H1 (cell line): Measurements from ENCODE around the gene GLDC. TPM values are rescaled to one million over a fixed set of nuclear protein-coding genes. Genes with fewer than 3 reads are reported as not detected.

Experiments used
- CTCF ChIA-PET: fragments of 300-600 bp; sonication (Branson Sonifier 250); formaldehyde crosslinking; loops from one replicate; lab custom pipeline; 2021; ENCODE audit not compliant: partially characterized antibody; lab: Charles Lee
- POLR2A ChIA-PET: fragments of 300-600 bp; sonication (Branson Sonifier 250); formaldehyde crosslinking; loops from one replicate; lab custom pipeline; 2021; ENCODE audit warnings: inconsistent platforms; ENCODE audit not compliant: partially characterized antibody; lab: Charles Lee
- DNase-seq, 2 experiments: peaks; one replicate each; pipeline versions ENCODE4 v3.0.0 to v3.0.0-alpha.2; 2010 to 2022; ENCODE audit warnings: low spot score in 2 of 2, low read depth in 1 of 2, mixed read lengths in 1 of 2
- FAIRE-seq: peaks from 2 replicates; lab custom pipeline; 2011; peaks lifted over from hg19 to GRCh38; lab: Jason Lieb, UNC
- H2AFZ ChIP-seq: 2 replicates; pipeline ENCODE4 v1.8.1; 2012; ENCODE audit warnings: low read length, inconsistent platforms
- H2AK5ac ChIP-seq: 2 replicates; pipeline ENCODE4 v1.6.1; 2013; ENCODE audit warnings: low read depth, low read length
- H2BK120ac ChIP-seq: replicated peaks from 2 replicates; pipeline ENCODE3; 2013; ENCODE audit warnings: low read depth, low read length, inconsistent platforms
- H2BK12ac ChIP-seq: 2 replicates; pipeline ENCODE4 v1.6.1; 2013; ENCODE audit warnings: low read depth, low read length
- H2BK15ac ChIP-seq: 2 replicates; pipeline ENCODE4 v1.6.1; 2013; ENCODE audit warnings: low read length
- H2BK20ac ChIP-seq: 2 replicates; pipeline ENCODE4 v1.6.1; 2013; ENCODE audit warnings: low read length
- H2BK5ac ChIP-seq: 2 replicates; pipeline ENCODE4 v1.6.1; 2013; ENCODE audit warnings: low read depth, low read length
- H3K14ac ChIP-seq: 2 replicates; pipeline ENCODE4 v1.6.1; 2013; ENCODE audit warnings: inconsistent platforms; ENCODE audit not compliant: insufficient read length
- H3K18ac ChIP-seq: 2 replicates; pipeline ENCODE4 v1.6.1; 2013; ENCODE audit warnings: low read length; ENCODE audit errors: extremely low read depth
- H3K23ac ChIP-seq: 2 replicates; pipeline ENCODE4 v1.6.1; 2013; ENCODE audit warnings: inconsistent platforms; ENCODE audit not compliant: insufficient read length
- H3K23me2 ChIP-seq: 2 replicates; pipeline ENCODE4 v1.6.1; 2013; ENCODE audit warnings: low read depth, low read length
- H3K27ac ChIP-seq: 2 replicates; pipeline ENCODE4 v1.6.1; 2011; ENCODE audit warnings: low read depth, low read length, inconsistent platforms
- H3K27me3 ChIP-seq, 4 experiments: replicated peaks in 1 of 4; 1 replicate in 1 of 4; 2 replicates in 3 of 4; pipeline versions ENCODE4 v1.6.1 to v1.8.1; 2011 to 2013; ENCODE audit warnings: low read length in 3 of 4, mild to moderate bottlenecking in 3 of 4, inconsistent platforms in 2 of 4, mixed read lengths in 2 of 4, moderate library complexity in 1 of 4; ENCODE audit not compliant: control insufficient read depth in 3 of 4, insufficient read depth in 3 of 4; ENCODE audit errors: extremely low read depth in 1 of 4
- H3K36me3 ChIP-seq, 4 experiments: 2 replicates each; pipeline versions ENCODE4 v1.6.1 to v1.8.1; 2011 to 2013; ENCODE audit warnings: mild to moderate bottlenecking in 4 of 4, low read length in 3 of 4, moderate library complexity in 2 of 4, control low read depth in 1 of 4, inconsistent platforms in 1 of 4; ENCODE audit not compliant: insufficient read depth in 4 of 4, control insufficient read depth in 2 of 4
- H3K4ac ChIP-seq: replicated peaks from 2 replicates; pipeline ENCODE3; 2013; ENCODE audit warnings: low read length, low read depth, mixed read lengths, inconsistent platforms; ENCODE audit not compliant: insufficient read length
- H3K4me1 ChIP-seq, 4 experiments: replicated peaks in 1 of 4; 1 replicate in 1 of 4; 2 replicates in 3 of 4; pipeline versions ENCODE4 v1.6.1 to v1.8.1; 2011 to 2013; ENCODE audit warnings: low read length in 3 of 4, inconsistent platforms in 2 of 4, mixed read lengths in 1 of 4; ENCODE audit not compliant: insufficient read depth in 4 of 4, control insufficient read depth in 3 of 4
- H3K4me2 ChIP-seq, 2 experiments: 2 replicates each; pipeline versions ENCODE4 v1.6.1 to v1.8.1; 2011 to 2013; ENCODE audit warnings: low read depth in 2 of 2, low read length in 2 of 2, control low read depth in 1 of 2, inconsistent platforms in 1 of 2, mild to moderate bottlenecking in 1 of 2; ENCODE audit not compliant: insufficient read depth in 1 of 2
- H3K4me3 ChIP-seq, 4 experiments: fragments of 200-600, 300-600 bp in 1 of 4; sonication (generic), shearing (Covaris generic), sonication (Bioruptor Twin) in 1 of 4; 2 replicates each; pipeline versions ENCODE4 v1.5.1 to v1.8.1; 2011 to 2016; ENCODE audit warnings: low read length in 4 of 4, low read depth in 3 of 4, control low read depth in 2 of 4, inconsistent platforms in 2 of 4, mild to moderate bottlenecking in 2 of 4, mixed read lengths in 1 of 4, moderate library complexity in 1 of 4; ENCODE audit not compliant: insufficient read depth in 2 of 4; ENCODE audit errors: extremely low read depth in 1 of 4
- H3K56ac ChIP-seq: replicated peaks from 2 replicates; pipeline ENCODE3; 2013; ENCODE audit warnings: low read depth, mild to moderate bottlenecking, mixed read lengths, low read length, inconsistent platforms; ENCODE audit not compliant: insufficient read length
- H3K79me1 ChIP-seq: 2 replicates; pipeline ENCODE4 v1.6.1; 2013; ENCODE audit warnings: low read depth, low read length, control low read depth
- H3K79me2 ChIP-seq, 2 experiments: 2 replicates each; pipeline versions ENCODE4 v1.6.1 to v1.8.1; 2012 to 2013; ENCODE audit warnings: low read length in 2 of 2, mild to moderate bottlenecking in 2 of 2, inconsistent platforms in 1 of 2; ENCODE audit not compliant: insufficient read depth in 2 of 2, control insufficient read depth in 1 of 2
- H3K9ac ChIP-seq, 4 experiments: replicated peaks in 1 of 4; 1 replicate in 1 of 4; 2 replicates in 3 of 4; pipeline versions ENCODE4 v1.6.1 to v1.8.1; 2011 to 2013; ENCODE audit warnings: low read depth in 3 of 4, low read length in 3 of 4, control low read depth in 2 of 4, mild to moderate bottlenecking in 2 of 4, moderate library complexity in 2 of 4, inconsistent platforms in 1 of 4; ENCODE audit errors: extremely low read depth in 1 of 4
- H3K9me3 ChIP-seq, 2 experiments: 2 replicates each; pipeline versions ENCODE4 v1.6.1 to v1.8.1; 2012 to 2013; ENCODE audit warnings: mild to moderate bottlenecking in 2 of 2, moderate library complexity in 2 of 2, control low read depth in 1 of 2, inconsistent platforms in 1 of 2, low read depth in 1 of 2, low read length in 1 of 2, mixed read lengths in 1 of 2; ENCODE audit not compliant: insufficient read depth in 2 of 2
- H4K20me1 ChIP-seq, 2 experiments: replicated peaks in 1 of 2; 2 replicates each; pipeline versions ENCODE3 to v1.8.1; 2011 to 2013; ENCODE audit warnings: inconsistent platforms in 2 of 2, low read length in 2 of 2, mild to moderate bottlenecking in 1 of 2; ENCODE audit not compliant: insufficient read depth in 2 of 2, control insufficient read depth in 1 of 2
- H4K5ac ChIP-seq: 2 replicates; pipeline ENCODE4 v1.6.1; 2013; ENCODE audit warnings: low read length, low read depth, mixed read lengths, inconsistent platforms; ENCODE audit not compliant: insufficient read length
- H4K8ac ChIP-seq: 2 replicates; pipeline ENCODE4 v1.8.0; 2013; ENCODE audit warnings: mild to moderate bottlenecking, moderate library complexity, low read length, inconsistent platforms; ENCODE audit not compliant: insufficient read depth; ENCODE audit errors: extremely low read depth
- H4K91ac ChIP-seq: replicated peaks from 2 replicates; pipeline ENCODE3; 2013; ENCODE audit warnings: low read length, mixed read lengths, inconsistent platforms; ENCODE audit not compliant: insufficient read length
- ATF2 ChIP-seq: IDR thresholded peaks from 2 replicates; pipeline ENCODE4 v1.6.1; 2012; ENCODE audit warnings: low read length, inconsistent platforms
- CEBPB ChIP-seq: IDR thresholded peaks from 2 replicates; pipeline ENCODE4 v1.6.1; 2012; ENCODE audit warnings: low read depth, low read length
- FOSL1 ChIP-seq: IDR thresholded peaks from 2 replicates; pipeline ENCODE4 v1.6.1; 2011; ENCODE audit warnings: mild to moderate bottlenecking, low read depth, low read length, moderate library complexity; ENCODE audit not compliant: insufficient read depth
- NRF1 ChIP-seq: IDR thresholded peaks from 2 replicates; pipeline ENCODE4 v1.6.1; 2011; ENCODE audit warnings: mild to moderate bottlenecking, low read depth, low read length, improper control_type of control experiment
- PHF8 ChIP-seq: fragments of 200-600 bp; sonication (generic); conservative IDR thresholded peaks from 2 replicates; pipeline ENCODE4 v1.7.1; 2012; ENCODE audit warnings: low read depth, mild to moderate bottlenecking, inconsistent platforms, low read length, moderate library complexity
- POLR2AphosphoS5 ChIP-seq: IDR thresholded peaks from 2 replicates; pipeline ENCODE4 v1.6.1; 2011; ENCODE audit warnings: low read depth, low read length
- RAD21 ChIP-seq, 2 experiments: IDR thresholded peaks in 1 of 2; conservative IDR thresholded peaks in 1 of 2; 2 replicates each; pipeline ENCODE4 v1.6.1; 2011; ENCODE audit warnings: low read depth in 2 of 2, low read length in 2 of 2, improper control_type of control experiment in 1 of 2, inconsistent platforms in 1 of 2, mild to moderate bottlenecking in 1 of 2, moderate library complexity in 1 of 2
- SP1 ChIP-seq: IDR thresholded peaks from 2 replicates; pipeline ENCODE4 v1.6.1; 2011; ENCODE audit warnings: low read depth, low read length
- TAF7 ChIP-seq: optimal IDR thresholded peaks from 2 replicates; pipeline ENCODE3; 2011; ENCODE audit warnings: low read depth, mild to moderate bottlenecking, inconsistent platforms, low read length, moderate library complexity, borderline replicate concordance
- TCF12 ChIP-seq: IDR thresholded peaks from 2 replicates; pipeline ENCODE4 v1.6.1; 2011; ENCODE audit warnings: low read depth, mild to moderate bottlenecking, low read length
- ZNF274 ChIP-seq: IDR thresholded peaks from 2 replicates; pipeline ENCODE4 v1.7.0; 2012; ENCODE audit warnings: low read length, borderline replicate concordance; ENCODE audit errors: extremely low read depth
- WGBS, 2 experiments: shearing (Covaris generic) in 1 of 2; methylation state at CpG; one replicate each; pipeline versions ENCODE4 v1.1.6 to v1.1.7; 2013 to 2015; ENCODE audit warnings: low lambda C conversion rate in 2 of 2, mixed read lengths in 2 of 2, inconsistent platforms in 1 of 2, low coverage in 1 of 2, missing lambda C conversion rate in 1 of 2; ENCODE audit not compliant: insufficient replicate concordance in 2 of 2, insufficient coverage in 1 of 2, insufficient read length in 1 of 2; ENCODE audit errors: extremely low coverage in 1 of 2, missing lambda C conversion rate in 1 of 2; 5-methylcytosine and 5-hydroxymethylcytosine counted together
- polyA plus RNA-seq, 7 experiments: library from polyadenylated mRNA; depleted of rRNA in 3 of 7; stranded (reverse) in 5 of 7; unstranded in 2 of 7; fragments of >200 nt in 5 of 7; fragments of 200-250 nt in 2 of 7; gene quantifications; 1 replicate in 5 of 7; 2 replicates in 1 of 7; 4 replicates in 1 of 7; pipeline versions ENCODE4 v1.2.1 to v1.2.3, GENCODE V29; 2011 to 2013; ENCODE audit warnings: missing spikeins in 2 of 7, mixed read lengths in 2 of 7
- total RNA-seq: library from RNA; stranded (reverse); fragmentation: NEBNext Ultra II Directional; extraction: Animal tissue kit (Norgen Biotek cat#: 25700); gene quantifications from 2 replicates; pipeline ENCODE4 v1.2.1, GENCODE V29; 2021

GLDC gene
- total and polyA plus RNA-seq, 2 of the 8 experiments (the other 6 are each of a cell fraction or from before 2014, with no cell fraction given), result 48.8 to 101 TPM

- Histone ChIP-seq H2AK5ac (no peak overlapping the region), H2BK20ac (no peak overlapping the region), H3K14ac (no peak overlapping the region), H3K9ac (no peak overlapping the region), H2BK12ac (no peak overlapping the region), H3K36me3 (no peaks in the 10 kb centered on the region), H4K20me1 (no peaks in the 10 kb centered on the region), H3K23me2 (no peaks in the 10 kb centered on the region), H2BK15ac (no peak overlapping the region), H2AFZ (no peak overlapping the region), H2BK5ac (no peak overlapping the region), H3K4ac (no peak overlapping the region), H4K91ac (no peak overlapping the region), H4K5ac (no peak overlapping the region), H3K27ac (no peak overlapping the region), H3K56ac (no peak overlapping the region), H3K9me3 (no peaks in the 10 kb centered on the region), H3K4me3 (no peak overlapping the region), H3K23ac (no peak overlapping the region), H2BK120ac (no peak overlapping the region), H3K79me1 (no peaks in the 10 kb centered on the region), H3K4me2 (no peak overlapping the region), H3K79me2 (no peaks in the 10 kb centered on the region), H3K27me3 (no peaks in the 10 kb centered on the region), H3K4me1 (peaks cover 4 to 9% (median 6%) of the 10 kb centered on the region in 4 experiments), H4K8ac (no peak overlapping the region), H3K18ac (no peak overlapping the region)
- POLR2A ChIA-PET, result interaction anchor here (0.6 to 1.5 kb wide), 4 partner anchors 8 to 490 kb away, joined by 3 to 5 read pairs (median 4); no protein-coding TSS in a partner anchor
- FAIRE-seq, result no peak
- CTCF ChIA-PET, result interaction anchor here (0.5 to 0.6 kb wide), 2 partner anchors 27 to 169 kb away, joined by 3 to 4 read pairs; no protein-coding TSS in a partner anchor
- WGBS, 2 experiments, result 75% methylated on average over 2 of the region's 2 CpGs; no CpG with 5 or more reads in 1 of the 2 experiments
- no peak for DNase-seq
- TF ChIP-seq ATF2 (no peak), RAD21 (IDR thresholded peaks at IDR 0.05 in 1 of 2, conservative IDR thresholded peaks at IDR 0.05 in 1 of 2; ENCODE audit: low read depth in 2 of 2, low read length in 2 of 2) (no peak), ZNF274 (no peak), POLR2AphosphoS5 (no peak), TCF12 (no peak), SP1 (no peak), NRF1 (no peak), TAF7 (no peak), CEBPB (no peak), PHF8 (no peak), FOSL1 (no peak)
These were observed 44.6 kb upstream of the GLDC start for GRCh38 chr9:6689893-6690674.
